ENCODE data around the gene SRP68.
A peak's percentile ranks its signal among the peaks of the same experiment; 100 is the strongest.
"Not testable (repeated sequence)": the region's sequence is repeated elsewhere in the genome, so short reads cannot be mapped to it uniquely, and the experiment has no call there.

SRP68 gene

DNA sequence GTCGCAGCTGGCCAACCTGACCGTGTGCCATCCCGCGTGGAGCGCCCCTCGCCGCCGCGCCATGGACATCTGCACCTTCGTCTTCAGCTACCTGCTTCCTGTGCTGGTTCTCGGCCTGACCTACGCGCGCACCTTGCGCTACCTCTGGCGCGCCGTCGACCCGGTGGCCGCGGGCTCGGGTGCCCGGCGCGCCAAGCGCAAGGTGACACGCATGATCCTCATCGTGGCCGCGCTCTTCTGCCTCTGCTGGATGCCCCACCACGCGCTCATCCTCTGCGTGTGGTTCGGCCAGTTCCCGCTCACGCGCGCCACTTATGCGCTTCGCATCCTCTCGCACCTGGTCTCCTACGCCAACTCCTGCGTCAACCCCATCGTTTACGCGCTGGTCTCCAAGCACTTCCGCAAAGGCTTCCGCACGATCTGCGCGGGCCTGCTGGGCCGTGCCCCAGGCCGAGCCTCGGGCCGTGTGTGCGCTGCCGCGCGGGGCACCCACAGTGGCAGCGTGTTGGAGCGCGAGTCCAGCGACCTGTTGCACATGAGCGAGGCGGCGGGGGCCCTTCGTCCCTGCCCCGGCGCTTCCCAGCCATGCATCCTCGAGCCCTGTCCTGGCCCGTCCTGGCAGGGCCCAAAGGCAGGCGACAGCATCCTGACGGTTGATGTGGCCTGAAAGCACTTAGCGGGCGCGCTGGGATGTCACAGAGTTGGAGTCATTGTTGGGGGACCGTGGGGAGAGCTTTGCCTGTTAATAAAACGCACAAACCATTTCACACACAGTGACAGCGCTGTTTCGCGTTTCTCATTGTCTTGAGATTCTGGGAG is 4.7 kb upstream of the SRP68 start:
- peak; percentile 48 for DNase-seq

DNA sequence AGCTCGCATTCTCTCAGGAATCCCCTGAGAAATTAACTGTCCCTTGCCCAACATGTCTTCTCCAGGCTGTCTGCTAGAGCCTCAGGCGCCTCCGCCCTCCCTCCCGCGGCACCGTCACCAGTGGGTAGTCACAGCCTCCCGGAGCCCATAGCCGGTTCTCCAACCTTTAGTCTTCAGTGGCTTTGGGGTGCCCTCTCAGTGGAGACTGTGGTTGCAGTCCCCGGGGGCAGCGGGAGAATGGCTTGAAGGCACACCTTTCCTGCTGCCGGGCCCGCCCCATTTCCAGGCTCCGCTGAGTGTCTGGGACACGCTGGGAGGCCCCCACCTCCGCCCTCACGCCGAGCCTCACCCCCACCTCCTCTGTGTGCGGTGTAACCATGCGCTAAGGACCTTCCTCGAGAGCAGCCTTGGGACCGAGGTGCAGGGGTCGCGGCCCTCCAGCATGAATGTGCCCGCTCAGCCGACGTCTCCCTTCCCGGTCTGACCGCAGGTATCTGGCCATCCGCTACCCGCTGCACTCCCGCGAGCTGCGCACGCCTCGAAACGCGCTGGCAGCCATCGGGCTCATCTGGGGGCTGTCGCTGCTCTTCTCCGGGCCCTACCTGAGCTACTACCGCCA is 3.9 kb upstream of the SRP68 start:
- peak; percentile 27 for DNase-seq

DNA sequence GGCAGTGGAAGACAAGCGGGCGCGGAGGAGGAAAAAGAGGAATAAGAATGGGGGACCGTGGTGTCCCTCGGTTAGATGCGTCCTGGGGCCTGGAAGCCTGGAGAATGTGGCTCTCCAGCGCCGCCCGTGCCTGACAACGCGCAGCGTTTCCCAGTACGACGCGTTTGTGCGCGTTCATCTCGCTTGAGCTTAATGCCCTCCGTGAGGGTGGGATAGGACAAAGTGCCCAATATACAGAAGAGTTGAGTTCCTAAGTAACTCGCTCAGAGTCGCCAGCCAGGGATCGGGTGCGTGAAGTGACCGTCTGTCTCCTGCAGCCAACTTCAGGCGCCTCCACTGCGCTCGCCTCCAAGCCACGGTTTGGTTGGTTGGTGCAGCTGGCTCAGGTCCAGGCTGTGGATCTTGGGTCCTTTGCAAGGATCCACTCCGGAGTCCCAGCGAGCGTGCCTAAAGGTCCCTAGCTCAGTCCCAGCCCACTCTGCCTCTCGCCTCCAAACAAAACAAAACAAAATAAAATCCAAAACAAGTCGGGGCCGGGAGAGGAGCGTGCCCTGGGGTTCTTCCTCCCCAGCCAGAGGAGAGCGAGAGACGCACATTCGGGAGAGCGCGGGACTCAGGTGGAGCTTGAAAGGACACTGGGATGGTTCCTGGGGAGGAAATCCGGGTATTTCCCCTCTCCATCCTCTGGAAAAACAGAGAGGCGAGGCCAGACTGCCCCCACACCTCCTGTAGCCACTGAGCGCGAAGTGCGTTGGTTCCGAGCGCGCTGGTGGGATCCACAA is 3.2 kb upstream of the SRP68 start:
- DNase-seq = peak; percentile 28

DNA sequence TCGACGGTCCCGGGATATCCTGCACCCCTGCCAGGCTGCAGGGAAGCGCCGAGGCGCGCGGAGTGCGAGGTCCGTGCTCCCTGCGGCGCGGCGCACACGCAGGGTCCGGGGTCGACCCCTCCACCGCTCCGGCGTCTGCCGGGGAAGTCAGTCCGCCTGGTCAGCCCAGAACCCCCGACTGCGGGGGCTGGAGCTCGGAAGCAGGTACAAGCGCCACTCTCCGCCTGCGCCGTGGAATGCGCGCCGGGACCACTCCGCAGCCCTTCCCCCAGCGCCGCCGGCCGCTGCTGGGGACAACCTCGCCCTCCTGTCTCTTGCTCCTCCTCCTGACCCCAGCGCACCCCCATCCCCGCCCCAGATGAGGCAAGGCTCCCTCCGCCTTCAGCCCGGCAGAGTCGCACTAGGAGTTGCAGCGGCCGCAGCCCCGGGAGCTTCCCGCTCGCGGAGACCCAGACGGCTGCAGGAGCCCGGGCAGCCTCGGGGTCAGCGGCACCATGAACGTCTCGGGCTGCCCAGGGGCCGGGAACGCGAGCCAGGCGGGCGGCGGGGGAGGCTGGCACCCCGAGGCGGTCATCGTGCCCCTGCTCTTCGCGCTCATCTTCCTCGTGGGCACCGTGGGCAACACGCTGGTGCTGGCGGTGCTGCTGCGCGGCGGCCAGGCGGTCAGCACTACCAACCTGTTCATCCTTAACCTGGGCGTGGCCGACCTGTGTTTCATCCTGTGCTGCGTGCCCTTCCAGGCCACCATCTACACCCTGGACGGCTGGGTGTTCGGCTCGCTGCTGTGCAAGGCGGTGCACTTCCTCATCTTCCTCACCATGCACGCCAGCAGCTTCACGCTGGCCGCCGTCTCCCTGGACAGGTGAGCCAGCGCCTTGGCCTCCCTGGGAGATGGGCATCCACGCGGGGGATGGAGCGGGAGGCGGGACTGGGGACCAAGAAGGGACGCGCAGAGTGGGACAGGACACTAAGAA is 2.4 kb upstream of the SRP68 start, which contains the start of gene GALR2:
TSS of gene GALR2 (plus strand) at position 392 of the 974 bp plus-strand sequence. CDS start at position 495, 103 bp downstream.
- DNase-seq = no peak

DNA sequence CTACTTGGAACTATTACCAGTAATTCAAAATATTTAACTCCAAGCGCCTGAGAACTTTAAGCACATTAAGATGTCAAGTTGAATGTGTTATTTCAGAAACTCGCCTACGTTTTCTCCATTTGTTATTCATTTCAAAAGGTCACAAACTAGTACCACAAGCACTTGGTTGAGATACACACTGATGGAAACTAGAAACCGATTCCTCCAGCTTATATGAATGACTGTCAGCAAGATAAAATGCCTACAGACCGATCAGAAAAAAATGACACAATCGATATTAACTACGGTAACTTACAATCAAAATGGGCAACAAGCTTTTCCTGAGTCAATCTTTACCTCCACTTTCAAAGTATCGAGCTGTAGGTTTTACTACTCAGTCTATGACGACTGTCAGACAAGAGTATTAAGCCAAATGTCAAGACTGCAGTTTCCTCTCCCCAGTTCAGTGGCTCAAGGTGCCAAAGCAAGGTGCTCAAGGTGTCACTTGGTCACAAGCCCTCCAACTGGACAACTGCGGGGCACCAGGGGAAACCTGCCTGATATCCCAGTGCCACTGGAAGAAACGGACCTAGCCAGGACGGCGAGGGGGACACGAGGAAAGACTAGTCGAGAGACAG is 678 bp downstream of the SRP68 start:
- DNase-seq = peak; percentile 40

DNA sequence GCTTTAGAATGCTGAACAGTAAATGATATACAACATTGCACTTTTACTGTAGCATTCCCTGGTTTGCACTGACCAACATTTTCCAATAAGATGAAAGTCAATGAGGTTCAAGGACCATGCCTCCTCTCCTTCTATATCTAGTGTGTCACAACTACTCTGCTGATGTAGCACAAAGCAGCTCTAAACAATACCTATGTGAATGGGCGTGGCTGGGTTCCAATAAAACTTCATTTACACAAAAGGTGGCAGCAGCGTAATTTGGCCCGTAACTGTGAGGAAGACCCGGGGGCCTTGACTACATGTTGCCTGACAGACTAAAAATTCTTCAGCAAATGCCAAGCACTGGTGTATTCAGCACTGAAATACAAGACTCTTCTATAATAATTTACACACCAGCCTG is 6.5 kb downstream of the SRP68 start:
- DNase-seq = no peak

DNA sequence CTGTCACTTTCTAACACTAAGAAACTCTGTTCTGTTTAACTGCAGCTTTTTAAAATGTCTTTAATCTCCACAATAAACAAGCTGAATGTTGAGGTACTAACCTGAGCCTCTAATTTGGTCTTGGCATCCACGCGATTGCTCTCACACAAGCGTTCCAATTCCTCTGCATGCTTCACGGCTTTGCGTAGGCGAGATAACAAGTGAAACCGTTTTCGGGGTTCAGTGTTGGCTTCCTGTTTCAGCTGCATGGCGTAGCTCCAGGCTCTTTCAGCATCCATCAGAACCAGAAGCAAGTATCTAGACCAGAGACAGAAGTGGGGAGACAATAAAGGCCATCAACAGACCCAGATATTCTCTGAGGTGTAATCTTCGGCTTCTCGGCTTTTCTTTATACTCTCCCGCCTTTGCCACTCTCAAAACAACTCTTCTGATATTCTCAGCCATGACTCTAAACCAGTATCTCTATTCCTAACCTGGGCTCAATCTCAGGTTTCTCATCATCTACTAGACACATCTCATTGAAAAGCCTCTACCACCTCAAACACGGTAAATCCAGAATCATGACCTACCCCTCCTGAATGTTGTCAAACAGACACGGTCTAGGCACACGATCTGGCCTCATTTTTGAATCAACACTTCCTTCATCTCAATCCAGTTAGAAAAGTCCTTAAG is 8.3 kb downstream of the SRP68 start:
- peak; percentile 66 for DNase-seq

DNA sequence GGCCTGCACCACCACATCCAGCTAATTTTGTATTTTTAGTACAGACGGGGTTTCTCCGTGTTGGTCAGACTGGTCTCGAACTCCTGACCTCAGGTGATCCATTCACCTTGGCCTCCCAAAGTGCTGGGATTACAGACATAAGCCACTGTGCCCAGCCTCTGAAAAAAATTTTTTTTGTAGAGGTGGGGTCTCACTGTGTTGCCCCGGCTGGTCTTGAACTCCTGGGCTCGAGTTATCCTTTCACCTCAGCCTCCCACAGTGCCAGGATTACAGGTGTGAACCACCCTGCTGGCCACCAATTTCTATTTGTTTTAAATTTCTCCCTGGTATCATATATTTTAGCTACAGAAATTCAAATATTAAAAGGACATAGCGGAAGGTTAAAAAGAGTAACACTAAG is 14.1 kb downstream of the SRP68 start:
- DNase-seq = not testable (repeated sequence)

DNA sequence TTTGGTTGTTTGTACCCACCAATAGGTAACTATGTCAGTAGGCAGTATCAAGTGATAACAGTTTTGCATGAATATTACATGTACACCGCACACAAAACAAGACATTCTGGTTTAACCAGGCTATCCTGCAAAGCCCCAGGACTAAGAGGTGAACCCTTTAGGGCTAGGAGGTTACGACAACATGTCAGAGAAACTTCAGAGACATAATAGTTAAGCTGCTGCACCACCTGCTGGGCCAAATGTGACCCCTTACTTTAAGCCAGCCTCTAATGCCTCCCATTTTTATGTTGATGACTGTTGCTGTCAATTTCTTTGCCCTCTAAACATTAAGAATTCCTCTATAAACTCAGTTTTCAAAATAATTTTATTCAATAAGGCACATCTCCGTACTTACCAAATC is 15.4 kb downstream of the SRP68 start:
- DNase-seq = no peak

DNA sequence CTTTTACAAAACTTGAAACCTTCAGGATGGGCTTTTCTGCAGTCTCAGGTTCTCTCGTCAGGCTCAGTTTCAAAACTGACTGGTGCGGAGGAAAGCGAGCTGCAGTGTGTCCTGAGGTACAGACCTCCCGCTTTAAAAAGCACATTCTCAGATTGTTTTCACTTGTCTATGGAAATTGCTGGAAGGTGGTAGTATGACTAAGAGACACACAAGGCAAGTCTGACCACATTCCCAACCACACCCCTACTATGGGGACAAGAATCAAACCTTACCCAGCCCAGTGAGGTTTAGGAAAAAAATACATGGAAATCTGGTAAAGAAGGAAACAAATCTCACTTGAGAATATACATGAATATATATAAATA is 18.2 kb downstream of the SRP68 start:
- no peak for DNase-seq

DNA sequence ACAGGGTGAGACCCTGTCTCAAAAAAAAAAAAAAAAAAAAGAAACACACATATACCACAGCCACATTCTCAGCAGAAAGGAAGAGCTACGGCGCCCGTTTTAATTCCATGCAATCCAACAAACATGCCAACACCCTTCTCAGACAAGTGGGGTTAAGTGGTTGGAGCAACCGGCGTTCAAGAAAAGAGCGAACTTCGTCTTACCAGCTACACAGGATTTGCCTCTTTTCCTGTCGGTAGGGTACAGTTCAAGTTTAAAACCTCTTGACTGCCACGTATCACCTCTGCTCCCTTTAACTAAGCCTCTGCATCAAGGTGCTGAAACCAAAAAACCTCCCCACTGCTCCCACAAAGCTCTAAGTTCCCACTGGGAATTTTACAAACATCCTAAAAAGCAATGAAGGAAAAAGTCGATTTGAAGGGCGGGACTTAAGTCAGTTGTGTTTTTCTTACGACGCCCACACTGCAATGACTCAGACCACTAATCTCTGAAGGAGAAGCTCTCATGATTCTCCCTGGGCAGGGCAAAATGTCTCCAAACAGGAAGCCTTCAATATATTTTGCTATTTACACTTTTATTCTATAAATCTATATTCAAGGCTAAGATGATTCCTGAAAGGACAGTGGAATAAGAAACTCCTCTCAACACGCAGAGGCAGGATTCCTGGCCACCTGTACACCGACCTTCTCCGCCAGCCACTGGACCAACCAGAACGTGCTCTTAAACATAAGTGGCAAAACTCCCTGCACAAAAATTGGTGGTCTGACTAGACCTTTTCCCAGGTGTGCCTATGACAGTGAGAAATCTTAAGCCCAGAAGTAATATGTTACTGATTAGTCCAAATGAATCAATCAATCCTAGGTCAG is 18.8 kb downstream of the SRP68 start:
- peak; percentile 31 for DNase-seq

DNA sequence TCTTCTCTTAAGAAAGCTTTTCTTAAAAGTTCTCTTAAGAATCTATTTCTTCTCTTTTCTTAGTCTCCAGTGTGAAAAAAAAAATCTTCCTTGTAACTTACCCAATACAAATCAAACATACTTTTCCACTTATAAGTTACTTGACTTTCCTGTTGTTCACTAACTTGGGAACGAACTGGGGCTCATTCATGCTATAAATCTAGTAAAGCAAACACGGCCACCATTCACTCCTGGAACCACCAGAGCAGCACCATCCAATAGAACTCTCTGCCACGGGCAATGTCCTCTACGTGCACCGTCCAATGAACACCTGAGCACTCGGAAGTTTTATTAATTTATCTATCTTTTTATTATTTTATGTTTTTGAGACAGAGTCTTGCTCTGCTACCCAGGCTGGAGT is 20.8 kb downstream of the SRP68 start:
- DNase-seq = no peak

DNA sequence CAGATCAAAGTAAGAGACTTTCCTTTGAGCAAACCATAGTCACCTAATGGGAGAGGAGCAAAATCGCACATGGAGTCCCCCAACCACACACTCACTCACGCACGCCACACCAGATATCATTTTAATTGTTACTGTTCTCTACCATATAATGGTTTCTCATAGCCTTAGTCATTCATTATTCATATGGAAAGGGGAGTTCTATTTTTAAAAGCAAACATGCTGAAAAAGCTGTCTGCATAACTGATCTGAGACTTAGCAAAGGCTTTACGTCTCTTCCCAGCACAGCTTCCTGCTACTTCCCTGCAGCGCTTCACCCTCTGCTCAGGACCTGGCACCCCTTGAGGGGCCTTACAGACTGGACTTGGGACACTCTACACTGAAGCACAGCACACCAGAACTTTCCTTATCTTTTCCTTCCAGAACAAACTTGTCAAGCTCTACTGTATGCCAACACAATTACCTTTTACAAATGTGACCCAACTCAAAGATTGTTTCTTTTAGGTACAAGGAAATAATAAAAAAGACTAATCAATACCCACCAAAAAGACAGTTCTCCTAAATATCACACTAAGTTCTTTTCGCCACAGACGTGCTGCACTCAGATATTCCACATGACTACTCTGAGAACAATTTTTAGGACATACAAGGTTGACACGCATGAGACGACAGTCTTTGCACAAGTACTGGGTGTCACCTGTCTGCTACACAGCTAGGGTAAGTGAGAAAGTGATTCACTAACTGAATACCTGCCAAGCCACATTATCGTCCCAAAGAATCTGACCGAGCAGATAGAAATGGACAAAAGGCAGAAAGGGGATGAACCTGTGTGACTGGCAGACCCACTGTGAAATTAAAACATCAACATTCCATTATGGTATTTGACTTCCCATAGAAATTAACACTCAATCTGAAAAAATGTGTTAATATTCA is 21.5 kb downstream of the SRP68 start:
- no peak for DNase-seq

DNA sequence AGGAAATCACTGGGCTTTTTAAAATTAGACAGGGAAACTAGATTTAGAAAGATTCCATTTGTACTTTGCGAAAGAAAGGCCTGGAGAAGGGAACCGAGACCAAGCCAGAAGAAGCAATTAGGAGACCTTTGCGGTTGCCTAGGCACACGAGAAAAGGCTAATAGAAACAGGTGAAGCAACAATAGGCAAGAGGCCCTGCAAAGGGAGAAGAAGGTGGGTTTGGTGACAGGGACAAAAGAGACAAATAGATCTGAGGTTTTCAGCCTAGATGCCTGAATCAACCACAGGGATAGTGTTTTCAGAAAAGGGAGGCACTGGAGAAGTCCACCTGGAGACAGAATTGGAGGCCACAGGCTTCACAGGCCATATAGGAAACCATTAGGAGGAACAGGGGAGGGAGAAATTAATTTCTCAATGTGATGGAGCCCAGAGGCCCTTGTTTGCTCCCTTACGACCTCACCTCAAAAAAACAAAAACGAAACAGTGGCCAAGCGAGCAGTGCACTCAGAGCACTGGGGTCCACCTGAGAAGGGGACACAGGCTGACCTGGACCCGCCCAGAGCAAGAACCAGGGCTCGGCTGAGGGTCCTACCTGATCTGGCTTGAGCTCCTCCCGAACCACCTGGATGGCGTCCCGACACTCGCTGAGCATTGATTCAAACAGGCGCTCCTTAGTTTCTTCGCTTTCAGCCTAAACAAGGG is 22.3 kb downstream of the SRP68 start:
- DNase-seq = no peak

DNA sequence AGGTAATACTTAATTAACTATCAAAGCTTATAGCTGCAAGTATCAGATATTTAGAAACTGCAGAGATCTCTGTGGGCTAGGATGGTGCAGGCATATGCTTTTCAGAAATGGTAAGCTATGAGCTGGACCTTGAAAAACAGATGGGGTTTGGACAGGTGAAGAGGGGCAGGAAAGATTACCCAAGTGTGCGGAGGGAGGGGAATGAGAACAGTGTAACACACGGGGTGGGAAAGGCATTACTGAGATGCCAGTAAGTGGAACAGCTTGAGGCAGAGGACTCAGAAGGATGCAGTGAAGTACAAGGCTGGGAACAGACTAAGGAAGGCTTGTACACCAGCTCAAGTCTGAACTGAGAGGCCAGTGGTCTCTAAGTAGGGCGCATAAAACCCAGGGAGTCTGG is 23.1 kb downstream of the SRP68 start:
- no peak for DNase-seq

DNA sequence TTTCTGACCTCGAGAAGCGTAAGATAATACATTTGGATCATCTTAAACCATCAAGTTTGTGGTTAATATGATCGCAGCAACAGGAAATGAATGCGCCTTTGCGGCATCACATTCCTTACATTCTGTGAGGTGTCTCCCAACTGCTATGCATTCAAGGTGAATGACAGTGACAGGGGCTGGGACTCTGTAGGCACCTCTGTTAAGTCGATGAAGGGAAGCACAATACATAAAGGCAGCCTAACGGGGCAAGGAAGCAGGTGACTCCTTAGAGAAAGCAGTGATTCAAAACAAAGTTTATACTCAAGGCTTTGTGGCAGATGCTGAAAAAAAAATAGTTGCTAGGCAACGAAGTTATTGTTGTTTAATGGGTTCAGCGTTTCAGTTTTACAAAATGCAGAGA is 23.6 kb downstream of the SRP68 start:
- DNase-seq = no peak

DNA sequence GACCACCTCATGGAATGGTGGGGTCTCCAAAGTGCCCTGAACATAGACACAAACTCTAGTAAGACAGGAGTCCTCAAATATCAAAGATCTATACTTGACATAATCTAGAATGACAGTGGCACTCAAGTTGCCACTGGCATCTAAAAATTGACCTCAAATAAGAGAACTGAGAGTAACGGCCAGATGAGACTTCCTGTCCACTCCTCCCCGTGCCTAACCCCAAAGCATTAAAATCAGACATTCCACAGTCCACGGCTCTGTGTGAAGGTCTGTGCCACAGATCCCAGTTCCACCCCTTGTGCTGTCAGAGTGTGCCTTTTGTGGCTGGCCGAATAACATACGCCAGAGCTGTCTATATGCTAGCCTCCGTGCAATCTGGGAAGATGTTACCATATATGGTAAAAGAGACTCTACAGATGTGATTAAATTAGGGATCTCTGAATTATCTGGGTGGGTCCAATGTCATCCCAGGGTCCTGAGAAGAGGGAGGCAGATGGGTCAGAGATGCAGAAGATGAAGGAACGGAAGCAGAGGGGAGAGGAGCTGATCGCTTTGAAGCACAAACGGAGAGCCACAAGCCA is 24.2 kb downstream of the SRP68 start:
- no peak for DNase-seq

DNA sequence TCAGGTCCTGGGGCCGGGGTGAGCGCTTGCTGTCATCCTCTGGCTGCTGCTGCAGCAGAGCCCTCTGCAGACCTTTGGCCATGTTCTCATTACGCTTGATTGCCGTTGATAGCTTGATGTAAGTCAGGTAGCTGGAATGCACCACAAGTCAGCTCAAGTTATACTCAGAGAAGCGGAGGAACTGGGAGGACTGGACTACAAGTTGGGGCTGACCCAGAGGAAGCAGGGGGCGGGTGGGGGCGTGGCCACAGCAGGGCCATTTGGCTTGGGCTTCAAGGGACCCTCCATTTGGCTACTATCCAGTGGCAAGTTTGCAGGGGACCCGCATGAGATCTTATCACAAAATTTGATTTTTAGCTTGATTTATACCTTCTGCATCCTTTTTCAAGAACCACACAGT is 26.3 kb downstream of the SRP68 start:
- DNase-seq = no peak
